ENCODE results near the gene CDH12. TPM values are rescaled to one million over a fixed set of nuclear protein-coding genes. Genes with fewer than 3 reads are reported as not detected.

CDH12 gene
- polyA plus RNA-seq, 4 donors: 2.6 TPM; not detected in 3

GRCh38 chr5:22754155-22754554 lies 99.0 kb downstream of the CDH12 start:
- Histone ChIP-seq H3K36me3 (ENCODE audit: control insufficient read depth in 3 of 3, insufficient read depth in 2 of 3, low read depth in 1 of 3, low read length in 3 of 3) (no peaks in the 10 kb centered on the region), H3K4me1 (ENCODE audit: control insufficient read depth in 3 of 3, insufficient read depth in 2 of 3, low read depth in 1 of 3, low read length in 2 of 3) (no peaks in the 10 kb centered on the region), H3K27me3 (ENCODE audit: control insufficient read depth in 3 of 3, insufficient read depth in 3 of 3, low read length in 3 of 3) (no peaks in the 10 kb centered on the region), H3K27ac (ENCODE audit: low read depth in 1 of 3, low read length in 2 of 3) (no peak overlapping the region), H3K4me3 (ENCODE audit: low read depth in 1 of 3, low read length in 3 of 3) (no peak overlapping the region), H3K9me3 (ENCODE audit: control insufficient read depth in 2 of 2, insufficient read depth in 1 of 2, low read depth in 1 of 2, low read length in 1 of 2) (no peaks in the 10 kb centered on the region)
- DNase-seq (no peak), FAIRE-seq (no peak)
- WGBS, 3 donors: 65 to 86% (median 73%) methylated on average over 3 of the region's 3 CpGs

- H3K36me3 ChIP-seq (ENCODE audit: control insufficient read depth in 3 of 3, insufficient read depth in 2 of 3, low read depth in 1 of 3, low read length in 3 of 3): no peaks in the 10 kb centered on the region
- FAIRE-seq: no peak
- no peaks in the 10 kb centered on the region for H3K27me3 ChIP-seq (ENCODE audit: control insufficient read depth in 3 of 3, insufficient read depth in 3 of 3, low read length in 3 of 3)
- no peak overlapping the region for H3K4me3 ChIP-seq (ENCODE audit: low read depth in 1 of 3, low read length in 3 of 3)
- H3K4me1 ChIP-seq (ENCODE audit: control insufficient read depth in 3 of 3, insufficient read depth in 2 of 3, low read depth in 1 of 3, low read length in 2 of 3): no peaks in the 10 kb centered on the region
- no peaks in the 10 kb centered on the region for H3K9me3 ChIP-seq (ENCODE audit: control insufficient read depth in 2 of 2, insufficient read depth in 1 of 2, low read depth in 1 of 2, low read length in 1 of 2)
- H3K27ac ChIP-seq (ENCODE audit: low read depth in 1 of 3, low read length in 2 of 3): no peak overlapping the region
- WGBS, 3 donors: 67 to 73% (median 71%) methylated on average over 4 of the region's 4 CpGs
- DNase-seq: no peak
Measured at GRCh38 chr5:22751536-22751935, 101.6 kb downstream of the CDH12 start.

GRCh38 chr5:22736443-22737003 lies 116.6 kb downstream of the CDH12 start:
- Histone ChIP-seq H3K9me3 (ENCODE audit: control insufficient read depth in 2 of 2, insufficient read depth in 1 of 2, low read depth in 1 of 2, low read length in 1 of 2) (no peaks in the 10 kb centered on the region), H3K4me1 (ENCODE audit: control insufficient read depth in 3 of 3, insufficient read depth in 2 of 3, low read depth in 1 of 3, low read length in 2 of 3) (no peaks in the 10 kb centered on the region), H3K27ac (ENCODE audit: low read depth in 1 of 3, low read length in 2 of 3) (no peak overlapping the region), H3K36me3 (ENCODE audit: control insufficient read depth in 3 of 3, insufficient read depth in 2 of 3, low read depth in 1 of 3, low read length in 3 of 3) (no peaks in the 10 kb centered on the region), H3K4me3 (ENCODE audit: low read depth in 1 of 3, low read length in 3 of 3) (no peak overlapping the region), H3K27me3 (ENCODE audit: control insufficient read depth in 3 of 3, insufficient read depth in 3 of 3, low read length in 3 of 3) (no peaks in the 10 kb centered on the region)
- DNase-seq (no peak), FAIRE-seq (no peak)
- WGBS, 3 donors: 70 to 82% (median 72%) methylated on average over 3 of the region's 3 CpGs

GRCh38 chr5:22734907-22735306 lies 118.2 kb downstream of the CDH12 start:
- FAIRE-seq: no peak
- 93 to 97% (median 93%) methylated on average over 2 of the region's 2 CpGs for WGBS, 3 donors
- no peak for DNase-seq

GRCh38 chr5:22728610-22729009 lies 124.5 kb downstream of the CDH12 start:
- 65 to 75% (median 73%) methylated on average over 4 of the region's 4 CpGs for WGBS, 3 donors
- no peak overlapping the region for H3K27ac ChIP-seq (ENCODE audit: low read depth in 1 of 3, low read length in 2 of 3)
- no peaks in the 10 kb centered on the region for H3K9me3 ChIP-seq (ENCODE audit: control insufficient read depth in 2 of 2, insufficient read depth in 1 of 2, low read depth in 1 of 2, low read length in 1 of 2)
- no peak overlapping the region for H3K4me3 ChIP-seq (ENCODE audit: low read depth in 1 of 3, low read length in 3 of 3)
- FAIRE-seq (no peak), DNase-seq (no peak)
- no peaks in the 10 kb centered on the region for H3K27me3 ChIP-seq (ENCODE audit: control insufficient read depth in 3 of 3, insufficient read depth in 3 of 3, low read length in 3 of 3)
- H3K4me1 ChIP-seq (ENCODE audit: control insufficient read depth in 3 of 3, insufficient read depth in 2 of 3, low read depth in 1 of 3, low read length in 2 of 3): no peaks in the 10 kb centered on the region
- no peaks in the 10 kb centered on the region for H3K36me3 ChIP-seq (ENCODE audit: control insufficient read depth in 3 of 3, insufficient read depth in 2 of 3, low read depth in 1 of 3, low read length in 3 of 3)

More at GRCh38 chr5:22734907-22735306, 118.2 kb downstream of the CDH12 start:
- H3K9me3 ChIP-seq (ENCODE audit: control insufficient read depth in 2 of 2, insufficient read depth in 1 of 2, low read depth in 1 of 2, low read length in 1 of 2): no peaks in the 10 kb centered on the region
- H3K36me3 ChIP-seq (ENCODE audit: control insufficient read depth in 3 of 3, insufficient read depth in 2 of 3, low read depth in 1 of 3, low read length in 3 of 3): no peaks in the 10 kb centered on the region
- no peaks in the 10 kb centered on the region for H3K4me1 ChIP-seq (ENCODE audit: control insufficient read depth in 3 of 3, insufficient read depth in 2 of 3, low read depth in 1 of 3, low read length in 2 of 3)
- H3K27me3 ChIP-seq (ENCODE audit: control insufficient read depth in 3 of 3, insufficient read depth in 3 of 3, low read length in 3 of 3): no peaks in the 10 kb centered on the region
- no peak overlapping the region for H3K27ac ChIP-seq (ENCODE audit: low read depth in 1 of 3, low read length in 2 of 3)
- no peak overlapping the region for H3K4me3 ChIP-seq (ENCODE audit: low read depth in 1 of 3, low read length in 3 of 3)

- no peak for DNase-seq
- Histone ChIP-seq H3K9me3 (ENCODE audit: control insufficient read depth in 2 of 2, insufficient read depth in 1 of 2, low read depth in 1 of 2, low read length in 1 of 2) (peaks cover 2 to 7% of the 10 kb centered on the region in 2 donors), H3K4me1 (ENCODE audit: control insufficient read depth in 3 of 3, insufficient read depth in 2 of 3, low read depth in 1 of 3, low read length in 2 of 3) (no peaks in the 10 kb centered on the region), H3K27me3 (ENCODE audit: control insufficient read depth in 3 of 3, insufficient read depth in 3 of 3, low read length in 3 of 3) (no peaks in the 10 kb centered on the region), H3K36me3 (ENCODE audit: control insufficient read depth in 3 of 3, insufficient read depth in 2 of 3, low read depth in 1 of 3, low read length in 3 of 3) (no peaks in the 10 kb centered on the region), H3K27ac (ENCODE audit: low read depth in 1 of 3, low read length in 2 of 3) (no peak overlapping the region), H3K4me3 (ENCODE audit: low read depth in 1 of 3, low read length in 3 of 3) (no peak overlapping the region)
- FAIRE-seq: no peak
- WGBS, 3 donors: 95 to 98% (median 96%) methylated on average over 1 of the region's 1 CpG
Measured at GRCh38 chr5:22722491-22722890, 130.7 kb downstream of the CDH12 start.

- DNase-seq (no peak), FAIRE-seq (no peak)
- Histone ChIP-seq H3K9me3 (ENCODE audit: control insufficient read depth in 2 of 2, insufficient read depth in 1 of 2, low read depth in 1 of 2, low read length in 1 of 2) (peaks cover 2 to 7% of the 10 kb centered on the region in 2 donors), H3K4me3 (ENCODE audit: low read depth in 1 of 3, low read length in 3 of 3) (no peak overlapping the region), H3K27ac (ENCODE audit: low read depth in 1 of 3, low read length in 2 of 3) (no peak overlapping the region), H3K4me1 (ENCODE audit: control insufficient read depth in 3 of 3, insufficient read depth in 2 of 3, low read depth in 1 of 3, low read length in 2 of 3) (no peaks in the 10 kb centered on the region), H3K27me3 (ENCODE audit: control insufficient read depth in 3 of 3, insufficient read depth in 3 of 3, low read length in 3 of 3) (no peaks in the 10 kb centered on the region), H3K36me3 (ENCODE audit: control insufficient read depth in 3 of 3, insufficient read depth in 2 of 3, low read depth in 1 of 3, low read length in 3 of 3) (no peaks in the 10 kb centered on the region)
- WGBS, 3 donors: 49 to 73% (median 56%) methylated on average over 1 of the region's 1 CpG
Measured at GRCh38 chr5:22722056-22722455, 131.1 kb downstream of the CDH12 start.

- WGBS, 3 donors: 78 to 86% (median 85%) methylated on average over 3 of the region's 3 CpGs
- Histone ChIP-seq H3K27me3 (ENCODE audit: control insufficient read depth in 3 of 3, insufficient read depth in 3 of 3, low read length in 3 of 3) (no peaks in the 10 kb centered on the region), H3K27ac (ENCODE audit: low read depth in 1 of 3, low read length in 2 of 3) (no peak overlapping the region), H3K36me3 (ENCODE audit: control insufficient read depth in 3 of 3, insufficient read depth in 2 of 3, low read depth in 1 of 3, low read length in 3 of 3) (no peaks in the 10 kb centered on the region), H3K4me1 (ENCODE audit: control insufficient read depth in 3 of 3, insufficient read depth in 2 of 3, low read depth in 1 of 3, low read length in 2 of 3) (no peaks in the 10 kb centered on the region), H3K4me3 (ENCODE audit: low read depth in 1 of 3, low read length in 3 of 3) (no peak overlapping the region), H3K9me3 (ENCODE audit: control insufficient read depth in 2 of 2, insufficient read depth in 1 of 2, low read depth in 1 of 2, low read length in 1 of 2) (peaks cover 2 to 7% of the 10 kb centered on the region in 2 donors)
- DNase-seq (no peak), FAIRE-seq (no peak)
Measured at GRCh38 chr5:22719842-22720241, 133.3 kb downstream of the CDH12 start.

GRCh38 chr5:22710660-22711059 lies 142.5 kb downstream of the CDH12 start:
- 44 to 81% (median 78%) methylated on average over 2 of the region's 2 CpGs for WGBS, 3 donors
- no peaks in the 10 kb centered on the region for H3K9me3 ChIP-seq (ENCODE audit: control insufficient read depth in 2 of 2, insufficient read depth in 1 of 2, low read depth in 1 of 2, low read length in 1 of 2)
- H3K27ac ChIP-seq (ENCODE audit: low read depth in 1 of 3, low read length in 2 of 3): no peak overlapping the region
- H3K4me3 ChIP-seq (ENCODE audit: low read depth in 1 of 3, low read length in 3 of 3): no peak overlapping the region
- FAIRE-seq (no peak), DNase-seq (no peak)
- H3K36me3 ChIP-seq (ENCODE audit: control insufficient read depth in 3 of 3, insufficient read depth in 2 of 3, low read depth in 1 of 3, low read length in 3 of 3): no peaks in the 10 kb centered on the region
- H3K4me1 ChIP-seq (ENCODE audit: control insufficient read depth in 3 of 3, insufficient read depth in 2 of 3, low read depth in 1 of 3, low read length in 2 of 3): no peaks in the 10 kb centered on the region
- no peaks in the 10 kb centered on the region for H3K27me3 ChIP-seq (ENCODE audit: control insufficient read depth in 3 of 3, insufficient read depth in 3 of 3, low read length in 3 of 3)

Measured in small intestine (tissue), 7 donors.